NT2/D1 (cell line): ENCODE data around the gene SETDB2.

ENCODE experiments used
- SUZ12 ChIP-seq: IDR thresholded peaks from 2 replicates; pipeline ENCODE4 v1.6.1; 2011; ENCODE audit not compliant: insufficient read length, insufficient read depth; ENCODE audit errors: extremely low read depth
- YY1 ChIP-seq: IDR thresholded peaks from 2 replicates; pipeline ENCODE4 v1.6.1; 2011; ENCODE audit not compliant: insufficient read length, insufficient read depth
- ZNF274 ChIP-seq: IDR thresholded peaks from 2 replicates; pipeline ENCODE4 v1.6.1; 2011; ENCODE audit warnings: mild to moderate bottlenecking, low read depth, low read length

- TF ChIP-seq YY1, result no peak
- TF ChIP-seq ZNF274, result no peak
- TF ChIP-seq SUZ12, result no peak
These were observed 13.1 kb downstream of the SETDB2 start for GRCh38 chr13:49457221-49457620.
